ENCODE measurements around the gene AVL9. TPM values are rescaled to one million over a fixed set of nuclear protein-coding genes. Genes with fewer than 3 reads are reported as not detected.
"Not testable (repeated sequence)": the region's sequence is repeated elsewhere in the genome, so short reads cannot be mapped to it uniquely, and the experiment has no call there.

Gene AVL9
- total RNA-seq, 1 donor from 2014 or later: 50.6 TPM

DNA sequence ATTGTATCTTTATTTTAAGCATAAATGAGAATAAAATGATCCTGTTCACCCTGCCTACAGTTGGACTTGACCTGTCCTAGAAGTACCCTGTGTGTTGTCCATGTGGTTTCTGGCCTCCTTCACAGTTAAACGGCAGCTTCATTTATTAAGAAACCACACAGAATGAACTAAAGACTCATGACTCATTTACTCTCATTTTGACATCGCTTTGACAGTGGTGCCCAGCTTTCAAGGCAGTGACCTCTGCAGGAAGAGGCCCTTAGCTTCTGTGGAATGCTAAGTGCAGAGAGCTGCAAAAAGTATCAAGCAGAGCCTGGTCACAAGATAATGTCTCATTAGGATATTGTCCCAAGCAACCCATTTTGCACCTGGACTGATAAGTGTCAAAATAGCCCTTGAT, 93.4 kb downstream of the AVL9 start:
- no peak overlapping the region for H3K4me3 ChIP-seq (ENCODE audit: low read depth, low read length)
- peak; percentile 71 for DNase-seq (ENCODE audit: low read depth)
- TF ChIP-seq, protein P1, sequence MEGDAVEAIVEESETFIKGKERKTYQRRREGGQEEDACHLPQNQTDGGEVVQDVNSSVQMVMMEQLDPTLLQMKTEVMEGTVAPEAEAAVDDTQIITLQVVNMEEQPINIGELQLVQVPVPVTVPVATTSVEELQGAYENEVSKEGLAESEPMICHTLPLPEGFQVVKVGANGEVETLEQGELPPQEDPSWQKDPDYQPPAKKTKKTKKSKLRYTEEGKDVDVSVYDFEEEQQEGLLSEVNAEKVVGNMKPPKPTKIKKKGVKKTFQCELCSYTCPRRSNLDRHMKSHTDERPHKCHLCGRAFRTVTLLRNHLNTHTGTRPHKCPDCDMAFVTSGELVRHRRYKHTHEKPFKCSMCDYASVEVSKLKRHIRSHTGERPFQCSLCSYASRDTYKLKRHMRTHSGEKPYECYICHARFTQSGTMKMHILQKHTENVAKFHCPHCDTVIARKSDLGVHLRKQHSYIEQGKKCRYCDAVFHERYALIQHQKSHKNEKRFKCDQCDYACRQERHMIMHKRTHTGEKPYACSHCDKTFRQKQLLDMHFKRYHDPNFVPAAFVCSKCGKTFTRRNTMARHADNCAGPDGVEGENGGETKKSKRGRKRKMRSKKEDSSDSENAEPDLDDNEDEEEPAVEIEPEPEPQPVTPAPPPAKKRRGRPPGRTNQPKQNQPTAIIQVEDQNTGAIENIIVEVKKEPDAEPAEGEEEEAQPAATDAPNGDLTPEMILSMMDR (IDR thresholded peaks at IDR 0.05; ENCODE audit: insufficient read depth, low read length, poor library complexity, severe bottlenecking): peak; percentile 22
- no peaks in the 10 kb centered on the region for H3K36me3 ChIP-seq (ENCODE audit: control insufficient read depth, insufficient read depth, low read length)
- H3K27me3 ChIP-seq (ENCODE audit: control insufficient read depth, insufficient read depth, low read length): no peaks in the 10 kb centered on the region

DNA sequence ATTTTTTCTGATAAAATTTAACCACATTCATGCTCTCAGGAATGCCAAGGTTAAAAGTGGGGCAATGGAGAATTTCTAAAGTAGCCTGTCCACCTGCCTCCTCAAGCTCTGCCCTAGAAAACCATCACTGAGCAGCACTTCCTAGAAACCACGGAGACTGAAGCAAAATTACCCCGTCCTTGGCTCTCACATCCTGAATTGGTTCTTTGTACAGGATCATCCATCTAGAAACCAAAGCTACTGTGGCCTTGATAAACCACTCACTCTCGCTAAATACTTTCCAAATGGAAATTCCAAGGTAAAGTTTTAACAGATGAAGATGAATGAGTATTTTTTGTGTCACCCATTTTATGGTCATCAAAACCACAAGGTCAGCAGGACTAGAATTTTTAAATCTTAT, 96.6 kb downstream of the AVL9 start:
- DNase-seq (ENCODE audit: low read depth): no peak
- no peaks in the 10 kb centered on the region for H3K36me3 ChIP-seq (ENCODE audit: control insufficient read depth, insufficient read depth, low read length)
- H3K27me3 ChIP-seq (ENCODE audit: control insufficient read depth, insufficient read depth, low read length): no peaks in the 10 kb centered on the region
- TF ChIP-seq, protein P1 (IDR thresholded peaks at IDR 0.05; ENCODE audit: insufficient read depth, low read length, poor library complexity, severe bottlenecking): no peak
- no peak overlapping the region for H3K4me3 ChIP-seq (ENCODE audit: low read depth, low read length)

DNA sequence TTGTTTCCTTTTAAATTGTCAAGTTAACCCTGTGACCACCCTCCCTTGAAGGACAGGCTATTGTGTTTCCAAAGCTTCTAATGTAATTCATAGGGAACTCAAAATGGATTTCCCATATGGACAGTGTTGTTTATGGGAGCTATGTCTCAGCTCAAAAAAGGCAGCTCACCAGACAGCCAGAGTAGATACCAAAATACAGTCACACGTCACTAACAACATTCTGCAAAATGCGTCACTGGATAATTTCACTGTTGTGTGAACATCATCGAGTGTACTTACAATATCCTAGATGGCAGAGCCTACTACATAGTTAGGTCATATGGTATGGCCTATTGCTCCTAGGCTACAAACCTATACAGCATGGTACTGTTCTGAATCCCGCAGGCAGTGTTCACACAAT, 97.4 kb downstream of the AVL9 start:
- TF ChIP-seq, protein P1 (IDR thresholded peaks at IDR 0.05; ENCODE audit: insufficient read depth, low read length, poor library complexity, severe bottlenecking): no peak
- no peak for DNase-seq (ENCODE audit: low read depth)
- Histone ChIP-seq H3K27me3 (ENCODE audit: control insufficient read depth, insufficient read depth, low read length) (no peaks in the 10 kb centered on the region), H3K36me3 (ENCODE audit: control insufficient read depth, insufficient read depth, low read length) (no peaks in the 10 kb centered on the region), H3K4me3 (ENCODE audit: low read depth, low read length) (no peak overlapping the region)

DNA sequence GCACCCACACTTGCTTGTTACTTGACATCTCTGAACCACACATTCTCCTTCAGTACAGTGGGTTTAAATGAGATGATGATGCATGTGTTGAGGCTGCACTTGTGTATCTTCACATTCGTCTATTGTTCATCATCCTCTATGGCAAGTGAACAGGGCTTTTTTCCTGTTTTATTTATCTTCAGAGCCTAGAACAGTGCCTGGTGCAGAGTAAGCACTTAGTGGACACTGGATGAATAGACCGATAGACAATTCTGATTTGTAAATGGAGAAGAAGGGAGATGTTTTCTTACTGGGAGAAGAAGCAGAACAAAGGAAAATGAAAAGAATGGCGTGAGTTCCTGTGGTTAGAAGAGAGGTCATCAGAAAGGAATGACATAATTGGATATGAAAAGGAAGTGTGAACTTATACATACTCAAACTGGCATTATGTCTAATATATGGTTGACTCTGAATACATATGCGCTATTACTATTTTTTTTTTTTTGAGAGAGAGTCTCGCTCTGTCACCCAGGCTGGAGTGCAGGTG, 99.7 kb downstream of the AVL9 start:
- no peak for DNase-seq (ENCODE audit: low read depth)
- no peaks in the 10 kb centered on the region for H3K36me3 ChIP-seq (ENCODE audit: control insufficient read depth, insufficient read depth, low read length)
- H3K4me3 ChIP-seq (ENCODE audit: low read depth, low read length): no peak overlapping the region
- TF ChIP-seq, protein P1 (IDR thresholded peaks at IDR 0.05; ENCODE audit: insufficient read depth, low read length, poor library complexity, severe bottlenecking): no peak
- no peaks in the 10 kb centered on the region for H3K27me3 ChIP-seq (ENCODE audit: control insufficient read depth, insufficient read depth, low read length)

DNA sequence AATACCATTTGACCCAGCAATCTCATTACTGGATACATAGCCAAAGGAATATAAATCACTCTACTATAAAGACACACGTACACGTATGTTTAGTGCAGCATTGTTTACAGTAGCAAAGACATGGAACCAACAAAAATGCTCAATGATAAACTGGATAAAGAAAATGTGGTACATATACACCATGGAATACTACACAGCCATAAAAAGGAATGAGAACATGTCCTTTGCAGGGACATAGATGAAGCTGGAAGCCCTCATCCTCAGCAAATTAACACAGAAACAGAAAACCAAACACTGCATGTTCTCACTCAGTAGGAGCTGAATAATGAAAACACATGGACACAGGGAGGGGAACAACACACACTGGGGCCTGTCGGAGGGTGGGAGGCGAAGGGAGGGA, 105.9 kb downstream of the AVL9 start:
- H3K27me3 ChIP-seq (ENCODE audit: control insufficient read depth, insufficient read depth, low read length); H3K4me3 ChIP-seq (ENCODE audit: low read depth, low read length); H3K36me3 ChIP-seq (ENCODE audit: control insufficient read depth, insufficient read depth, low read length); DNase-seq (ENCODE audit: low read depth): not testable (repeated sequence)

DNA sequence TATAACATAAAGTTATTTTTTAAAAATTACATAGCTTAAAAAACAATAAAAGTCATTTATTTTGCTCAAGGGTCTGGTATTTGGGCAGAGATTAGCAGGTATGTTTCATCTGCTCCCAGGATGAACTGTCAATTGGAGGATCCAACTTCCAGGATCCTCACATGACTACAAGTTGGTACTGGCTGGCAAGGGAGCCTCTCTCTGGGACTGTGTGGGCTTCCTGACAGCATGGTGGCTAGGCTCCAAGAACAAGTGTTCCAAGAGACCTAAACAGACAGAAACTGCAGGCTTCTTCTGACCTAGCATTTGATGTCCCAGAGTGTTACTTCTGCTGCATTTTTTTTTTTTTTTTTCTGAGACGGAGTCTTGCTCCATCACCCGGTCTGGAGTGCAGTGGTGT, 107.2 kb downstream of the AVL9 start:
- Histone ChIP-seq H3K4me3 (ENCODE audit: low read depth, low read length) (no peak overlapping the region), H3K27me3 (ENCODE audit: control insufficient read depth, insufficient read depth, low read length) (no peaks in the 10 kb centered on the region), H3K36me3 (ENCODE audit: control insufficient read depth, insufficient read depth, low read length) (no peaks in the 10 kb centered on the region)
- TF ChIP-seq, protein P1 (IDR thresholded peaks at IDR 0.05; ENCODE audit: insufficient read depth, low read length, poor library complexity, severe bottlenecking): no peak
- DNase-seq (ENCODE audit: low read depth): no peak

DNA sequence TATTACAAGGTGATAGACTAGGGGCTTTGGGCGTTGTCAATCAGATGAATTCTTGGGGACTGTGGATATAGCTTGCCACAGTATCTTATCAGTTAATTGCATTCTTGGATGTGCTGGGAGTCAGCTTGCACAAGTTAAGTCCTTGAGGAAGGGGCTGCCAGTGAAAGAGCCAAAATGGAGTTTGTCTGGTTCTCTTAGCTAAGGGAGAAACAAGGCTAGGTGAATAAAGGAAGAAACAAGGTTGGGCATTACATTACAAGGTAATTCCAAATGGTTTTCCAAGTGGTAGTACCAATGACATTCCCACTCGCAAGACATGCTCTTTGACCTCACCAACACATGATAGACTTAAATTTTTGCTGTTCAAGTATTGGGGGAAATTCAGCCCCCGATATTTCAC, 108.2 kb downstream of the AVL9 start:
- not testable (repeated sequence) for H3K36me3 ChIP-seq (ENCODE audit: control insufficient read depth, insufficient read depth, low read length); H3K27me3 ChIP-seq (ENCODE audit: control insufficient read depth, insufficient read depth, low read length); H3K4me3 ChIP-seq (ENCODE audit: low read depth, low read length); DNase-seq (ENCODE audit: low read depth)

DNA sequence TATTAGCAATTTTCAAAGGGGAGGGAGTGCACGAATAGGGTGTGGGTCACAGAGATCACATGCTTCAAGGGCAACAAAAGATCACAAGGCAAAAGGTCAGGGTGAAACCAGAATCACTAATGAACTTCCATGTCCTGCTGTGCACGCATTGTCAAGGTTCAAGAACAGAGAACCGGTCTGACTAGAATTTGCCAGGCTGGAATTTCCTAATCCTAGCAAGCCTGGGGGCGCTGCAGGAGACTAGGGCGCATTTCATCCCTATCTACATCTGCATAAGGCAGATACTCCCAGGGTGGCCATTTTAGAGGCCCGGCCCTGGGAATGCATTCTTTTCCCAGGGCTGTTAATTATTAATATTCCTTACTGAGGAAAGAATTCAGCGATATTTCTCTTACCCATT, 108.8 kb downstream of the AVL9 start:
- not testable (repeated sequence) for H3K36me3 ChIP-seq (ENCODE audit: control insufficient read depth, insufficient read depth, low read length); H3K27me3 ChIP-seq (ENCODE audit: control insufficient read depth, insufficient read depth, low read length); H3K4me3 ChIP-seq (ENCODE audit: low read depth, low read length); DNase-seq (ENCODE audit: low read depth)

Data from kidney epithelial cell (primary cell).